ENCODE measurements around the gene EFCAB8.

EFCAB8 gene

DNA sequence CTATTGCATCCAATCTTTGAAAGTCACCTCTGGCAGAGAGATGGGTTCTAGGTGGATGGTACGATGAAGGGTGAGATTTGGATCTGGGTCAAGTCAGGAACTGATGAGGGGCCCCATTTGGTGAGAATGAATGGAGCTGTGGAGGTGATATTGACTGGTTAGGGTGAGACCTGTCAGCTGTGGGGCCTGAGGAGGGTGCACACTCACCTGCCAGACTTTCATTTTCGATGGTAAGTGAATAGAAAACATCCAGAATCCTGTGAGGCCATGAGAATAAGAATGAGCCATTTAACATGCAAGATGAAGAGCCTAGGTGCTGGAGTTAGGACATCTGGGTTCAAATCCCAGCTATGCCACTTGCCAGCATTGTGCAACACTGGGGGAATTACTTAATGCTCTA, 138.7 kb downstream of the EFCAB8 start:
- no peak overlapping the region for H3K9ac ChIP-seq (ENCODE audit: low read length)
- H3K4me3 ChIP-seq (ENCODE audit: low read length), result no peak overlapping the region
- no peaks in the 10 kb centered on the region for H3K4me1 ChIP-seq (ENCODE audit: control insufficient read depth, insufficient read depth, low read length)
- no peaks in the 10 kb centered on the region for H3K36me3 ChIP-seq (ENCODE audit: control insufficient read depth, insufficient read depth, low read length)
- no peak overlapping the region for H3K27ac ChIP-seq (ENCODE audit: low read depth, low read length)
- H3K27me3 ChIP-seq (ENCODE audit: control insufficient read depth, insufficient read depth, low read length), result no peaks in the 10 kb centered on the region

DNA sequence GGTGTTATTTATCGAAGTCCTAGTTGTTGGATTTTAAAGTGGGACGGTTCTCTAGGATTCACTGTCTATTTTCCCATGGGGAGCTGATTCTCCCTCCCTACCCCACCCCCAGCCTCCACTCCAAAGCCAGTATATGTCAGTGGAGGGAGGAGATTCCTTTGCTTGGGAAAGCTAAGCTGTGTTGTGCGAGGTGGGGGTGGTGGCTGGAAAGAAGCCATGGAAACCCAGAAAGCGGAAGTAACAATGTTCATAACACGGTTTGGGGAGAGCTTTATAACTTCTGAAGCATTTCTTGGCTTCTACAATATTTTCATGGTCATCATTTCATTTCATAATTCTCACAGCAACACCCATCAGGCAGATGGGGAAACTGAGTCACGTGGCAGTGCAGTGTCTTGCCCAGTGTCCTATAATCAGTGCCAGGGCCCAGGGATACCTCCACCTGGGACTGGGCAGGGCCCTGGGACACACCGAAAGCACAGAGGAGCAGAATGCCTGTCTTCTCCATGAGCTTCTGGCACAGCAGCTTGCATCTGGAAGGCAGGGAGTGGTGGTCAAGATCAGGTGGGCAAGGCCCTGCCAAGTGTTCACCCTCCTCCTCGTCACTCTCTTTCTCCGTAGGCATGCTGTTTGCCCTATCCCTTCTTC, 141.0 kb downstream of the EFCAB8 start:
- H3K27me3 ChIP-seq (ENCODE audit: control insufficient read depth, insufficient read depth, low read length), result no peaks in the 10 kb centered on the region
- H3K4me3 ChIP-seq (ENCODE audit: low read length), result no peak overlapping the region
- no peaks in the 10 kb centered on the region for H3K4me1 ChIP-seq (ENCODE audit: control insufficient read depth, insufficient read depth, low read length)
- no peak overlapping the region for H3K27ac ChIP-seq (ENCODE audit: low read depth, low read length)
- no peak overlapping the region for H3K9ac ChIP-seq (ENCODE audit: low read length)
- no peaks in the 10 kb centered on the region for H3K36me3 ChIP-seq (ENCODE audit: control insufficient read depth, insufficient read depth, low read length)

DNA sequence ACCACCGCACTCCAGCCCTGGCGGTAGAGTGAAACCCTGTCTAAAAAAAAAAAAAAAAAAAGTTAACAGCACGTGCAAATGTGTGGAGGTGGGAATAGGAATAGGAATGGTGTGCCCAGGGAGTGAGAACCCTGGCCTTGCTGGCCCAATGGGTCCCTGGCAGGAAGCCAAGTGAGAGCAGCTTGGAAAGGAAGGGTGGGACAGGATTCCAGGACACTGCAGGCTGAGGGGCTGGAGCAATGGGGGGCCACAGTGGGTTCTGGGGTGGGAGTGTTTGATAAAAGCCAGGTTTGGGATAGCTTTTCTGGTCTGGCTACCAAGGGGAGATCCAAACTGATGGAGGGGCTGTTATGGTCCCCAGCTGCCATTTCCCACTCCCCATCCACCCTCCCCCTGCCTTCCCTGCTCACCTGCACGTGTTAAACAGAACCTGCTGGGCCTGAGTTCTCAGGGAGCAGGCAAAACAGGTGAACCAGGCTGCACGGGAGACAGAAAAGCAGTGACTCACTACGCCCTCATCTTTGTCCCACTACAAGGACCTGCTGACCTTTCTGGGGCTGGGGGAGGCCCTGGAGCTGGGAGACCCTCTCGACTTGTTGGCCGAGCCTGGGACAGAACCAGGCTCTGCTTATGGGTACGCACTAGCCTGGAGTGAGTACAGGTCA, 142.2 kb downstream of the EFCAB8 start:
- no peaks in the 10 kb centered on the region for H3K27me3 ChIP-seq (ENCODE audit: control insufficient read depth, insufficient read depth, low read length)
- H3K9ac ChIP-seq (ENCODE audit: low read length), result no peak overlapping the region
- H3K36me3 ChIP-seq (ENCODE audit: control insufficient read depth, insufficient read depth, low read length), result no peaks in the 10 kb centered on the region
- H3K27ac ChIP-seq (ENCODE audit: low read depth, low read length), result no peak overlapping the region
- H3K4me1 ChIP-seq (ENCODE audit: control insufficient read depth, insufficient read depth, low read length), result no peaks in the 10 kb centered on the region
- H3K4me3 ChIP-seq (ENCODE audit: low read length), result no peak overlapping the region

DNA sequence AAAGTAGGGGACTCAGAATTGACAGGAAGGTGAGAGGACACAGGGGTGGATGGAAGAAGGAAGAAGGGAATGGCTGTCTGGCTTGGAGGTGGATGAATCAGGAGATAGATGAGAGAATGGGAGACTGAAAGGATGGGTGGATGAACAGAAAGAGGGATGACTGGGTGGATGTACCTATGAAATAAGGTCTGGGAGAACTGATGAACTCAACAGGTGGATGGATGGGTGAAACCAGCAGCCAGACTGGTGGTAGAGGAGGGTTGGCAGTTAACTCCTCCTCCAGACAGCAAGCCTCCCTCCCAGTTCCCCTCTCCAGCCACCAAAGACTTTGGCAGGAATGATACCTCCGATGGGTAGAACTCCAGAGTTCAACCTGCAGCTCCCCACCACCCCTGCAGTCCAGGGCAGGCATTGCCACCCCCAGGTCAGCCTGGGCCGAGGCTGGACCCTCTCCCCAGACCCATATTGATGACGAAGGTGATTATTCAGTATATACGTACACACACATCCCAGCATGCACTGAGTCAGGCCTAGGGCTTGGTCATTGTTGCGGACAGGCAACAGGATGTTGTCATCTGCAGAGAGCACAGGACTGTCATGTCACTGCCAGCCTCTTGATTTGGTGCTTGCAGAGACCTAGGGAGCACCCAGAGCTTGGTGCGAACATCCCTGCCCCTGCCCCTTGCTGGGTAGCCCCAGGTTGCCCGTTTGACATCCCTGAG, 143.5 kb downstream of the EFCAB8 start:
- Histone ChIP-seq H3K4me3 (ENCODE audit: low read length) (no peak overlapping the region), H3K36me3 (ENCODE audit: control insufficient read depth, insufficient read depth, low read length) (no peaks in the 10 kb centered on the region), H3K27me3 (ENCODE audit: control insufficient read depth, insufficient read depth, low read length) (no peaks in the 10 kb centered on the region), H3K4me1 (ENCODE audit: control insufficient read depth, insufficient read depth, low read length) (no peaks in the 10 kb centered on the region), H3K9ac (ENCODE audit: low read length) (no peak overlapping the region), H3K27ac (ENCODE audit: low read depth, low read length) (no peak overlapping the region)

GRCh38 chr20:33004141-33004751, 145.5 kb downstream of the EFCAB8 start, which contains the start of gene SUN5:
SUN5 (minus strand) TSS chr20:33004433; CDS start chr20:33004340, 93 bp downstream.
- Histone ChIP-seq H3K4me1 (ENCODE audit: control insufficient read depth, insufficient read depth, low read length) (no peaks in the 10 kb centered on the region), H3K36me3 (ENCODE audit: control insufficient read depth, insufficient read depth, low read length) (no peaks in the 10 kb centered on the region), H3K27me3 (ENCODE audit: control insufficient read depth, insufficient read depth, low read length) (no peaks in the 10 kb centered on the region)

DNA sequence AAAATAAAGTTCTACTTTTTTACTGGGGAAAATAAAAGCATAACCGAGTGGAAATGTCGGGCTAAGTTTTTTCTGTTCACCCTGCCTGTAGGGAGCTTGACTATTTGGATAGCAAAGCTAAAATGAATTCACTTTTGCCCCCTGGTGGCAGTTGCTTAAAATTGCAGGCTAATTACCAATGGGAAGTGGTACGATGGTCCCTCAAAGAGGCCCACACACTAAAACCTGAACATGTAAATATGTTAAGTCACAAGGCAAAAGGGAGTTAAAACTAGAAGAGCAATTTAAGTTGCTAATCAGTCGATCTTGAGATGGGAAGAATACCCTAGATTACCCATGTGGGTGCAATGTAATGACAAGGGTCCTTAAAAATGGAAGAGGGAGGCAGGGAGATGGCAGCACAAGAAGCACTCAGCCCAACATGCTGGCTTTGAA, 146.4 kb downstream of the EFCAB8 start:
- Histone ChIP-seq H3K9ac (ENCODE audit: low read length) (no peak overlapping the region), H3K4me1 (ENCODE audit: control insufficient read depth, insufficient read depth, low read length) (no peaks in the 10 kb centered on the region), H3K27ac (ENCODE audit: low read depth, low read length) (no peak overlapping the region), H3K4me3 (ENCODE audit: low read length) (no peak overlapping the region), H3K36me3 (ENCODE audit: control insufficient read depth, insufficient read depth, low read length) (no peaks in the 10 kb centered on the region), H3K27me3 (ENCODE audit: control insufficient read depth, insufficient read depth, low read length) (no peaks in the 10 kb centered on the region)

More at GRCh38 chr20:33004141-33004751, 145.5 kb downstream of the EFCAB8 start, which contains the start of gene SUN5:
- no peak within 1 kb of the TSS for H3K27ac ChIP-seq (ENCODE audit: low read depth, low read length)
- H3K9ac ChIP-seq (ENCODE audit: low read length), result no peak within 1 kb of the TSS
- no peak within 1 kb of the TSS for H3K4me3 ChIP-seq (ENCODE audit: low read length)

GRCh38 chr20:33005908-33006775, 147.4 kb downstream of the EFCAB8 start:
- no peaks in the 10 kb centered on the region for H3K36me3 ChIP-seq (ENCODE audit: control insufficient read depth, insufficient read depth, low read length)
- H3K27ac ChIP-seq (ENCODE audit: low read depth, low read length), result no peak overlapping the region
- H3K4me3 ChIP-seq (ENCODE audit: low read length), result no peak overlapping the region
- H3K4me1 ChIP-seq (ENCODE audit: control insufficient read depth, insufficient read depth, low read length), result no peaks in the 10 kb centered on the region
- no peaks in the 10 kb centered on the region for H3K27me3 ChIP-seq (ENCODE audit: control insufficient read depth, insufficient read depth, low read length)
- no peak overlapping the region for H3K9ac ChIP-seq (ENCODE audit: low read length)

- no peaks in the 10 kb centered on the region for H3K27me3 ChIP-seq (ENCODE audit: control insufficient read depth, insufficient read depth, low read length)
- no peaks in the 10 kb centered on the region for H3K36me3 ChIP-seq (ENCODE audit: control insufficient read depth, insufficient read depth, low read length)
- no peak overlapping the region for H3K4me3 ChIP-seq (ENCODE audit: low read length)
- no peaks in the 10 kb centered on the region for H3K4me1 ChIP-seq (ENCODE audit: control insufficient read depth, insufficient read depth, low read length)
- H3K9ac ChIP-seq (ENCODE audit: low read length), result no peak overlapping the region
- H3K27ac ChIP-seq (ENCODE audit: low read depth, low read length), result no peak overlapping the region
Observed at GRCh38 chr20:33006776-33007375, 148.2 kb downstream of the EFCAB8 start.

- H3K4me3 ChIP-seq (ENCODE audit: low read length), result no peak within 1 kb of the TSS
- H3K36me3 ChIP-seq (ENCODE audit: control insufficient read depth, insufficient read depth, low read length), result no peaks in the 10 kb centered on the region
- H3K27ac ChIP-seq (ENCODE audit: low read depth, low read length), result no peak within 1 kb of the TSS
Observed at GRCh38 chr20:33007376-33008335, 148.9 kb downstream of the EFCAB8 start, which contains the start of gene BPIFB2. BPIFB2 (plus strand) TSS chr20:33007704; CDS start chr20:33008575, 871 bp downstream.

GRCh38 chr20:33008336-33009213, 149.9 kb downstream of the EFCAB8 start:
- no peak overlapping the region for H3K9ac ChIP-seq (ENCODE audit: low read length)
- no peaks in the 10 kb centered on the region for H3K27me3 ChIP-seq (ENCODE audit: control insufficient read depth, insufficient read depth, low read length)
- H3K4me3 ChIP-seq (ENCODE audit: low read length), result no peak overlapping the region
- H3K36me3 ChIP-seq (ENCODE audit: control insufficient read depth, insufficient read depth, low read length), result no peaks in the 10 kb centered on the region
- H3K4me1 ChIP-seq (ENCODE audit: control insufficient read depth, insufficient read depth, low read length), result no peaks in the 10 kb centered on the region
- no peak overlapping the region for H3K27ac ChIP-seq (ENCODE audit: low read depth, low read length)

More at GRCh38 chr20:33007376-33008335, 148.9 kb downstream of the EFCAB8 start, which contains the start of gene BPIFB2:
- no peak within 1 kb of the TSS for H3K9ac ChIP-seq (ENCODE audit: low read length)
- H3K4me1 ChIP-seq (ENCODE audit: control insufficient read depth, insufficient read depth, low read length), result no peaks in the 10 kb centered on the region
- H3K27me3 ChIP-seq (ENCODE audit: control insufficient read depth, insufficient read depth, low read length), result no peaks in the 10 kb centered on the region

All from rectal smooth muscle tissue (tissue), 1 donor.